Naive thymus-derived CD4-positive, alpha-beta T cell (primary cell): Measurements from ENCODE around the gene ZDHHC14. TPM values are rescaled to one million over a fixed set of nuclear protein-coding genes. Genes with fewer than 3 reads are reported as not detected.

Experiments
- ATAC-seq: fragments of 150-1000 bp; cut with Tn5 transposase; 2 replicates; pipeline ENCODE4 v1.10.0; 2021; ENCODE audit warnings: mild to moderate bottlenecking, moderate library complexity
- CTCF ChIA-PET: fragments of 350-600 bp; sonication (Branson Sonifier 250); formaldehyde crosslinking; loops from one replicate; lab custom pipeline; 2021; ENCODE audit warnings: antibody characterized with exemption; lab: Charles Lee
- POLR2A ChIA-PET: fragments of 350-600 bp; sonication (Branson Sonifier 250); formaldehyde crosslinking; loops from one replicate; lab custom pipeline; 2021; ENCODE audit warnings: antibody characterized with exemption, inconsistent platforms; lab: Charles Lee
- DNase-seq, 9 donors: peaks; one replicate each; pipeline versions ENCODE4 v3.0.0 to v3.0.0-alpha.2; 2020 to 2022; ENCODE audit warnings: mixed read lengths in 1 of 9
- H3K27ac ChIP-seq: one replicate; pipeline ENCODE4 v1.7.0; 2013; ENCODE audit warnings: mild to moderate bottlenecking, low read depth, low read length, moderate library complexity
- H3K27me3 ChIP-seq, 2 donors: one replicate each; pipeline ENCODE4 v1.7.0; 2013; ENCODE audit warnings: low read length in 2 of 2, mild to moderate bottlenecking in 2 of 2, moderate library complexity in 2 of 2; ENCODE audit not compliant: control insufficient read depth in 2 of 2, insufficient read depth in 2 of 2
- H3K36me3 ChIP-seq, 3 experiments: 1 replicate in 2 of 3; 2 replicates in 1 of 3; pipeline ENCODE4 v1.7.0; 2013; ENCODE audit warnings: low read length in 3 of 3, mild to moderate bottlenecking in 3 of 3, moderate library complexity in 1 of 3; ENCODE audit not compliant: insufficient read depth in 3 of 3, control insufficient read depth in 2 of 3
- H3K4me1 ChIP-seq, 2 donors: one replicate each; pipeline ENCODE4 v1.7.0; 2013; ENCODE audit warnings: low read length in 2 of 2, mild to moderate bottlenecking in 2 of 2, moderate library complexity in 1 of 2; ENCODE audit not compliant: control insufficient read depth in 2 of 2, insufficient read depth in 2 of 2
- H3K4me3 ChIP-seq: 2 replicates; pipeline ENCODE4 v1.7.0; 2013; ENCODE audit warnings: mild to moderate bottlenecking, low read length
- H3K9me3 ChIP-seq, 3 experiments: 1 replicate in 2 of 3; 2 replicates in 1 of 3; pipeline ENCODE4 v1.7.0; 2013; ENCODE audit warnings: low read length in 3 of 3; ENCODE audit not compliant: control insufficient read depth in 2 of 3
- H3K27ac Mint-ChIP-seq, 9 donors: one replicate each; pipeline ENCODE4 v1.8.0; 2020 to 2022; ENCODE audit warnings: mixed read lengths in 9 of 9, mild to moderate bottlenecking in 8 of 9, moderate library complexity in 5 of 9, inconsistent platforms in 2 of 9
- H3K27me3 Mint-ChIP-seq, 5 donors: one replicate each; pipeline ENCODE4 v1.8.0; 2021 to 2022; ENCODE audit warnings: mixed read lengths in 5 of 5, mild to moderate bottlenecking in 1 of 5
- H3K36me3 Mint-ChIP-seq, 5 donors: one replicate each; pipeline ENCODE4 v1.8.0; 2020 to 2022; ENCODE audit warnings: mixed read lengths in 5 of 5, mild to moderate bottlenecking in 3 of 5, inconsistent platforms in 1 of 5
- H3K4me1 Mint-ChIP-seq, 7 donors: one replicate each; pipeline ENCODE4 v1.8.0; 2020 to 2022; ENCODE audit warnings: mixed read lengths in 7 of 7, mild to moderate bottlenecking in 3 of 7, inconsistent platforms in 1 of 7
- H3K4me3 Mint-ChIP-seq, 10 donors: one replicate each; pipeline ENCODE4 v1.8.0; 2020 to 2022; ENCODE audit warnings: mild to moderate bottlenecking in 10 of 10, mixed read lengths in 10 of 10, moderate library complexity in 6 of 10, inconsistent platforms in 2 of 10
- H3K9me3 Mint-ChIP-seq, 11 donors: one replicate each; pipeline ENCODE4 v1.8.0; 2020 to 2022; ENCODE audit warnings: mixed read lengths in 11 of 11, mild to moderate bottlenecking in 4 of 11, inconsistent platforms in 1 of 11, moderate library complexity in 1 of 11
- intact Hi-C, 2 donors: fragments of 100-400 bp; cut with micrococcal nuclease; formaldehyde crosslinking; loops; one replicate each; pipeline ENCODE4 v1.15.1; 2023
- polyA plus RNA-seq, 2 donors: library from polyadenylated mRNA; unstranded; fragments of 300-500 nt; fragmentation: Illumina TruSeq; gene quantifications; one replicate each; pipeline ENCODE4 v1.2.3, GENCODE V29; 2021
- total RNA-seq, 6 experiments: library from RNA in 5 of 6; stranded (reverse) in 5 of 6; gene quantifications; 1 replicate in 5 of 6; 2 replicates in 1 of 6; pipeline ENCODE4 v1.2.3 and lab custom pipeline; 2021 to 2026

ZDHHC14 gene
- total and polyA plus RNA-seq, 7 experiments from 2014 or later: 0.13 to 18.2 (median 0.95) TPM

GRCh38 chr6:157433678-157434081, 52.7 kb downstream of the ZDHHC14 start:
- Mint-ChIP-seq H3K27me3 (peaks cover 0 to 5% (median 0%) of the 10 kb centered on the region in 5 donors), H3K4me1 (peaks cover 0 to 17% (median 3%) of the 10 kb centered on the region in 7 donors), H3K4me3 (no peak overlapping the region), H3K27ac (no peak overlapping the region), H3K36me3 (peaks cover 0 to 4% (median 0%) of the 10 kb centered on the region in 5 donors), H3K9me3 (no peaks in the 10 kb centered on the region)
- intact Hi-C loops: no loop called here
- ChIA-PET POLR2A (no interaction called here), CTCF (interaction anchor here (0.6 kb wide), 1 partner anchor 138 kb away, joined by 3 read pairs; no protein-coding TSS in a partner anchor)
- Histone ChIP-seq H3K4me3 (no peak overlapping the region), H3K4me1 (no peaks in the 10 kb centered on the region), H3K27me3 (no peaks in the 10 kb centered on the region), H3K36me3 (no peaks in the 10 kb centered on the region), H3K27ac (no peak overlapping the region), H3K9me3 (no peaks in the 10 kb centered on the region)
- DNase-seq (no peak), ATAC-seq (no peak)

- H3K4me1 ChIP-seq: no peaks in the 10 kb centered on the region
- Mint-ChIP-seq H3K4me1 (peaks cover 0 to 10% (median 0%) of the 10 kb centered on the region in 7 donors), H3K4me3 (no peak overlapping the region), H3K27ac (no peak overlapping the region), H3K27me3 (peaks cover 0 to 5% (median 0%) of the 10 kb centered on the region in 5 donors), H3K9me3 (no peaks in the 10 kb centered on the region), H3K36me3 (peaks cover 0 to 10% (median 0%) of the 10 kb centered on the region in 5 donors)
- ATAC-seq (no peak), DNase-seq (no peak)
- H3K27me3 ChIP-seq: no peaks in the 10 kb centered on the region
- H3K9me3 ChIP-seq: no peaks in the 10 kb centered on the region
- no peak overlapping the region for H3K27ac ChIP-seq
- POLR2A ChIA-PET: interaction anchor here (0.7 kb wide), 1 partner anchor 347 kb away, joined by 3 read pairs; no protein-coding TSS in a partner anchor
- CTCF ChIA-PET: no interaction called here
- H3K36me3 ChIP-seq: no peaks in the 10 kb centered on the region
- H3K4me3 ChIP-seq: no peak overlapping the region
- intact Hi-C loops: no loop called here
Observed at GRCh38 chr6:157434349-157435033, 53.5 kb downstream of the ZDHHC14 start.

- Mint-ChIP-seq H3K4me3 (no peak overlapping the region), H3K4me1 (peaks cover 0 to 3% (median 0%) of the 10 kb centered on the region in 7 donors), H3K27me3 (peaks cover 0 to 5% (median 0%) of the 10 kb centered on the region in 5 donors), H3K27ac (no peak overlapping the region), H3K9me3 (peaks cover 0 to 6% (median 0%) of the 10 kb centered on the region in 11 donors), H3K36me3 (peaks cover 0 to 25% (median 0%) of the 10 kb centered on the region in 5 donors)
- H3K4me3 ChIP-seq: no peak overlapping the region
- no peaks in the 10 kb centered on the region for H3K36me3 ChIP-seq
- no peaks in the 10 kb centered on the region for H3K9me3 ChIP-seq
- H3K4me1 ChIP-seq: no peaks in the 10 kb centered on the region
- intact Hi-C loops: no loop called here
- ATAC-seq: no peak
- H3K27ac ChIP-seq: no peak overlapping the region
- no peak for DNase-seq
- H3K27me3 ChIP-seq: no peaks in the 10 kb centered on the region
- CTCF ChIA-PET: no interaction called here
- POLR2A ChIA-PET: no interaction called here
Observed at GRCh38 chr6:157436219-157436943, 55.4 kb downstream of the ZDHHC14 start.

- peaks cover 0 to 5% (median 0%) of the 10 kb centered on the region in 5 donors for H3K27me3 Mint-ChIP-seq
- H3K9me3 Mint-ChIP-seq: peaks cover 0 to 6% (median 0%) of the 10 kb centered on the region in 11 donors
- H3K27ac Mint-ChIP-seq: no peak overlapping the region
- H3K27me3 ChIP-seq: no peaks in the 10 kb centered on the region
- no peak overlapping the region for H3K4me3 ChIP-seq
- ChIA-PET CTCF (no interaction called here), POLR2A (no interaction called here)
- intact Hi-C loops: no loop called here
- no peaks in the 10 kb centered on the region for H3K9me3 ChIP-seq
- H3K36me3 ChIP-seq: no peaks in the 10 kb centered on the region
- DNase-seq (no peak), ATAC-seq (no peak)
- peaks cover 0 to 3% (median 0%) of the 10 kb centered on the region in 7 donors for H3K4me1 Mint-ChIP-seq
- H3K4me1 ChIP-seq: no peaks in the 10 kb centered on the region
- no peak overlapping the region for H3K4me3 Mint-ChIP-seq
- H3K36me3 Mint-ChIP-seq: peaks cover 0 to 29% (median 0%) of the 10 kb centered on the region in 5 donors
- H3K27ac ChIP-seq: no peak overlapping the region
Observed at GRCh38 chr6:157436944-157437336, 56.0 kb downstream of the ZDHHC14 start.

DNA sequence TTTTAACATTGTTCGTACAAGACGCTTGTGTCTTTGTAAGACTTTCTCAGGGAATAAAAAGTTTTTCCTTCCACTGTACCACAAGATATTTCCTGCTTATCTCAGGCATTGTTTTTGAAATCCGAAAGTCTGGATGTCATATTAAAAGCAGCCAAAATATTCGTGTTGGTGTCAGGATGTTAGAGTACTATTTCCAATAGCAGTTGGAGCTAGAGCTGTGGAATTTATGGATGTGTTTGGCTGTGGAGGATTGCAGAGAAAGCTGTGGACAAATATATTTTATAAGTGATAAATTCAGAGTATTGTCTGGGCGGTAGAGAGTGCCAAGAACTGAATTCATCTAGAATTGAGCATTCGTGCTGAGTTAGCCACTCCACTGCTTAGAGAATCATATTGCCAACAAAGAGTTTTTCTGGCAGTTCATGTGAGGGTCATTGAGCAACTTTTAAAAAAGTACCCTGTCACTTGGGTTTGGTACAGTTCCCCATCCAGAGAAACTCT, 57.7 kb downstream of the ZDHHC14 start:
- peaks cover 0 to 44% (median 0%) of the 10 kb centered on the region in 5 donors for H3K36me3 Mint-ChIP-seq
- CTCF ChIA-PET: no interaction called here
- no peak overlapping the region for H3K27ac Mint-ChIP-seq
- no peak overlapping the region for H3K27ac ChIP-seq
- no peaks in the 10 kb centered on the region for H3K27me3 ChIP-seq
- intact Hi-C loops: no loop called here
- H3K4me3 Mint-ChIP-seq: no peak overlapping the region
- no peaks in the 10 kb centered on the region for H3K4me1 ChIP-seq
- H3K4me1 Mint-ChIP-seq: peaks cover 0 to 10% (median 0%) of the 10 kb centered on the region in 7 donors
- H3K27me3 Mint-ChIP-seq: peaks cover 0 to 5% (median 0%) of the 10 kb centered on the region in 5 donors
- peaks cover 0 to 14% (median 0%) of the 10 kb centered on the region in 11 donors for H3K9me3 Mint-ChIP-seq
- H3K4me3 ChIP-seq: no peak overlapping the region
- ATAC-seq: no peak
- no peaks in the 10 kb centered on the region for H3K36me3 ChIP-seq
- POLR2A ChIA-PET: no interaction called here
- H3K9me3 ChIP-seq: no peaks in the 10 kb centered on the region
- no peak for DNase-seq

GRCh38 chr6:157440171-157440570, 59.2 kb downstream of the ZDHHC14 start:
- no peak overlapping the region for H3K4me3 Mint-ChIP-seq
- POLR2A ChIA-PET: no interaction called here
- no peaks in the 10 kb centered on the region for H3K9me3 ChIP-seq
- ATAC-seq (no peak), DNase-seq (no peak)
- H3K4me3 ChIP-seq: no peak overlapping the region
- H3K36me3 Mint-ChIP-seq: peaks cover 0 to 45% (median 0%) of the 10 kb centered on the region in 5 donors
- peaks cover 0 to 11% (median 0%) of the 10 kb centered on the region in 7 donors for H3K4me1 Mint-ChIP-seq
- H3K4me1 ChIP-seq: no peaks in the 10 kb centered on the region
- H3K9me3 Mint-ChIP-seq: peaks cover 0 to 17% (median 0%) of the 10 kb centered on the region in 11 donors
- CTCF ChIA-PET: no interaction called here
- H3K27ac Mint-ChIP-seq: no peak overlapping the region
- no peak overlapping the region for H3K27ac ChIP-seq
- intact Hi-C loops: no loop called here
- no peaks in the 10 kb centered on the region for H3K36me3 ChIP-seq
- H3K27me3 Mint-ChIP-seq: peaks cover 0 to 5% (median 0%) of the 10 kb centered on the region in 5 donors
- H3K27me3 ChIP-seq: no peaks in the 10 kb centered on the region
